Ovary (tissue), 3 donors: Measurements from ENCODE around the gene GEMIN4.
"Not testable (repeated sequence)": the region's sequence is repeated elsewhere in the genome, so short reads cannot be mapped to it uniquely, and the experiment has no call there.

Experiments
- CTCF ChIP-seq, 3 donors: fragments of 450-650 bp in 2 of 3; fragments of 200-600 bp in 1 of 3; IDR thresholded peaks; one replicate each; pipeline versions ENCODE4 v1.5.1 to v1.8.0; 2016 to 2022; ENCODE audit warnings: antibody characterized with exemption in 3 of 3, mild to moderate bottlenecking in 1 of 3
- EP300 ChIP-seq: sonication (generic); formaldehyde crosslinking; IDR thresholded peaks from one replicate; pipeline ENCODE4 v1.6.1; 2017; ENCODE audit warnings: antibody characterized with exemption
- POLR2A ChIP-seq: fragments of 450-650 bp; IDR thresholded peaks from one replicate; pipeline ENCODE4 v1.6.1; 2017; ENCODE audit warnings: antibody characterized with exemption, mild to moderate bottlenecking, moderate library complexity
- donor health status: DM: no; HTN: no; CAD: no.

- not testable (repeated sequence) for TF ChIP-seq POLR2A; CTCF (IDR thresholded peaks at IDR 0.05); EP300
These were observed 3.5 kb downstream of the GEMIN4 start for GRCh38 chr17:748604-749003.
